ENCODE results near the gene THPO. TPM values are rescaled to one million over a fixed set of nuclear protein-coding genes. Genes with fewer than 3 reads are reported as not detected.
A peak's percentile ranks its signal among the peaks of the same experiment; 100 is the strongest.

The THPO gene
- total RNA-seq, 1 donor from 2014 or later, result 2.3 TPM

DNA sequence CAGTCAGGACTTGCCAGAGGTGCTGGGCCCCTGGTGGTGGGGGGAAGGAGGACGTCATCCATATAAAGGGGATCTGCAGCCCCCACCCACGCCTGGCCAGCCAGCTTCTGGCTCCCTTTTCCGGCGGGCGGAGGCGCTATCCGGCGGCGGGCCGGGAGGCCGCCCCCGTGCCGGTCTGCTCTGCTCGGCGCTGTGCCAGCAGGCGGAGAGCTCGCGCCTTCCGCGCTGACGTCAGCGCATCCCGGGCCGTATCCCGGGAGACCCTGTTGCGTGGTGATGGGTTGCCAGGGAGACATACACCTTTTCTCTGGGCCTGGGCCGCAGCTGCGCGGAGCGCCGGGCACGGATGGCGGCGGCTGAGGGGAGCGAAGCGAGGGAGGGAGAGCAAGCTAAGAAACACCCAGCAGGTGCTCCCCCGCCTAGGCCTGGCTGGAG lies 39.5 kb downstream of the THPO start:
- Mint-ChIP-seq H3K9me3 (no peaks in the 10 kb centered on the region), H3K27ac (peak overlapping the region; percentile 91), H3K4me1 (peaks cover 35% of the 10 kb centered on the region), H3K4me3 (peak overlapping the region; percentile 92), H3K27me3 (ENCODE audit: insufficient read depth, low read depth) (peaks cover 3% of the 10 kb centered on the region), H3K36me3 (peaks cover 13% of the 10 kb centered on the region)
- Histone ChIP-seq H3K4me2 (peak overlapping the region; percentile 77), H2AFZ (replicated peaks) (no peak overlapping the region), H3K4me3 (peak overlapping the region; percentile 37), H3K27ac (no peak overlapping the region), H3K4me1 (peaks cover 21% of the 10 kb centered on the region), H3K79me2 (ENCODE audit: low read depth) (peaks cover 44% of the 10 kb centered on the region), H3K9ac (no peak overlapping the region), H3K9me3 (ENCODE audit: low read depth) (no peaks in the 10 kb centered on the region), H3K36me3 (no peaks in the 10 kb centered on the region), H4K20me1 (ENCODE audit: low read depth) (peaks cover 83% of the 10 kb centered on the region), H3K27me3 (no peaks in the 10 kb centered on the region), H3F3A (ENCODE audit: low read depth) (peaks cover 57% of the 10 kb centered on the region)
- DNase-seq (ENCODE audit: low spot score), result peak; percentile 92
- TF ChIP-seq EZH2phosphoT487 (IDR thresholded peaks at IDR 0.05), result no peak
- no peak for TF ChIP-seq EZH2 (IDR thresholded peaks at IDR 0.05)
- TF ChIP-seq, protein P1, sequence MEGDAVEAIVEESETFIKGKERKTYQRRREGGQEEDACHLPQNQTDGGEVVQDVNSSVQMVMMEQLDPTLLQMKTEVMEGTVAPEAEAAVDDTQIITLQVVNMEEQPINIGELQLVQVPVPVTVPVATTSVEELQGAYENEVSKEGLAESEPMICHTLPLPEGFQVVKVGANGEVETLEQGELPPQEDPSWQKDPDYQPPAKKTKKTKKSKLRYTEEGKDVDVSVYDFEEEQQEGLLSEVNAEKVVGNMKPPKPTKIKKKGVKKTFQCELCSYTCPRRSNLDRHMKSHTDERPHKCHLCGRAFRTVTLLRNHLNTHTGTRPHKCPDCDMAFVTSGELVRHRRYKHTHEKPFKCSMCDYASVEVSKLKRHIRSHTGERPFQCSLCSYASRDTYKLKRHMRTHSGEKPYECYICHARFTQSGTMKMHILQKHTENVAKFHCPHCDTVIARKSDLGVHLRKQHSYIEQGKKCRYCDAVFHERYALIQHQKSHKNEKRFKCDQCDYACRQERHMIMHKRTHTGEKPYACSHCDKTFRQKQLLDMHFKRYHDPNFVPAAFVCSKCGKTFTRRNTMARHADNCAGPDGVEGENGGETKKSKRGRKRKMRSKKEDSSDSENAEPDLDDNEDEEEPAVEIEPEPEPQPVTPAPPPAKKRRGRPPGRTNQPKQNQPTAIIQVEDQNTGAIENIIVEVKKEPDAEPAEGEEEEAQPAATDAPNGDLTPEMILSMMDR (IDR thresholded peaks at IDR 0.05), result peak; percentile 32

DNA sequence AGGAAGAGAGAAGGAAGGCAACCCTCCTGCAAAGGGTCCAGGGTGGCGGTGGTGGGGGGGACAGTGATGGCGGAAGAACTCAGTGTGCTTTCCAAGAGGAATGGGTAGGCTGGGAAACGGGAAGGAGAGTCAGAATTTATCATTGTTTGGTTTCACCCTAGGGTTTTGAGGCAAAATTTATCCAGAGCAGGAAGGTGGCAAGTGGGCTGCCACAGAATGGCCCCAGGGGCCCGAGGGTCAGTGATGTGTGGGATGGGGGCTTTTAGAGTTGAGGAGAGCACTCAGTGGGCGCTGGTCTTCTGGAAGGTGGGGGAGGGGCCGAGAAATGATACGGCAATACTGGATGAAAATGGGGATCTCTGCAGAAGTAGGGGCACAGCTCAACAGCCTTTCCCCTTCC lies 40.0 kb downstream of the THPO start:
- H2AFZ ChIP-seq (replicated peaks), result no peak overlapping the region
- H3K4me2 ChIP-seq, result peak overlapping the region; percentile 77
- peaks cover 32% of the 10 kb centered on the region for H3K4me1 Mint-ChIP-seq
- H3K27ac ChIP-seq, result no peak overlapping the region
- peaks cover 87% of the 10 kb centered on the region for H4K20me1 ChIP-seq (ENCODE audit: low read depth)
- H3K27ac Mint-ChIP-seq, result peak overlapping the region; percentile 91
- H3K27me3 ChIP-seq, result no peaks in the 10 kb centered on the region
- peaks cover 10% of the 10 kb centered on the region for H3K36me3 Mint-ChIP-seq
- H3K9me3 ChIP-seq (ENCODE audit: low read depth), result no peaks in the 10 kb centered on the region
- H3K4me3 ChIP-seq, result no peak overlapping the region
- peaks cover 3% of the 10 kb centered on the region for H3K27me3 Mint-ChIP-seq (ENCODE audit: insufficient read depth, low read depth)
- no peaks in the 10 kb centered on the region for H3K9me3 Mint-ChIP-seq
- H3K4me3 Mint-ChIP-seq, result peak overlapping the region; percentile 92
- peaks cover 21% of the 10 kb centered on the region for H3K4me1 ChIP-seq
- TF ChIP-seq, protein P1 (IDR thresholded peaks at IDR 0.05), result no peak
- no peak for TF ChIP-seq EZH2phosphoT487 (IDR thresholded peaks at IDR 0.05)
- TF ChIP-seq EZH2 (IDR thresholded peaks at IDR 0.05), result no peak
- no peak overlapping the region for H3K9ac ChIP-seq
- peaks cover 57% of the 10 kb centered on the region for H3F3A ChIP-seq (ENCODE audit: low read depth)
- no peak for DNase-seq (ENCODE audit: low spot score)
- H3K79me2 ChIP-seq (ENCODE audit: low read depth), result peaks cover 44% of the 10 kb centered on the region
- no peaks in the 10 kb centered on the region for H3K36me3 ChIP-seq

DNA sequence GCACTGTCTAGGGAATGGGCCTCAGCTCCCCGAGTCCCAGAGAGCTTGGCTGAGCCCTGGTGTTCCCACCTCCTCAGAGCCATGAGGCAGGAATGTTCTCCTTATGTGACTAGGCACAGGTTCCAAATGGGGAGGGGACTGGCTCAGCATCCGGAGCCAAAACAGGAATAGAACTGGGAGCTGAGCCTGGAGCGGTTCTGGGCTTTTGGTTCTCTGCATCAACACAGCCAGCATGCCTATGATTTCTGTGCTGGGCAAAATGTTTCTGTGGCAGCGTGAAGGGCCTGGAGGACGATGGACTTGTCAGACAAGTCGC lies 40.6 kb downstream of the THPO start, which contains the start of gene FAM131A:
FAM131A (plus strand) TSS at position 202 of the 316 bp plus-strand sequence; CDS start at position 233, 31 bp downstream.
- Histone ChIP-seq H3K79me2 (ENCODE audit: low read depth) (peaks cover 44% of the 10 kb centered on the region), H2AFZ (replicated peaks) (no peak within 1 kb of the TSS)

More for the DNA sequence above, 40.6 kb downstream of the THPO start, which contains the start of gene FAM131A:
- no peak for TF ChIP-seq EZH2 (IDR thresholded peaks at IDR 0.05)
- TF ChIP-seq EZH2phosphoT487 (IDR thresholded peaks at IDR 0.05), result no peak
- TF ChIP-seq, protein P1 (IDR thresholded peaks at IDR 0.05), result no peak
- H3K4me1 Mint-ChIP-seq, result peaks cover 29% of the 10 kb centered on the region
- Histone ChIP-seq H3F3A (ENCODE audit: low read depth) (peaks cover 57% of the 10 kb centered on the region), H3K27ac (peak within 1 kb of the TSS; percentile 94), H3K9ac (peak within 1 kb of the TSS; percentile 62), H3K4me3 (peak within 1 kb of the TSS; percentile 88), H3K4me2 (peak within 1 kb of the TSS; percentile 82), H3K36me3 (no peaks in the 10 kb centered on the region), H4K20me1 (ENCODE audit: low read depth) (peaks cover 88% of the 10 kb centered on the region), H3K9me3 (ENCODE audit: low read depth) (no peaks in the 10 kb centered on the region), H3K27me3 (no peaks in the 10 kb centered on the region), H3K4me1 (peaks cover 21% of the 10 kb centered on the region)
- H3K9me3 Mint-ChIP-seq, result no peaks in the 10 kb centered on the region
- H3K4me3 Mint-ChIP-seq, result peak within 1 kb of the TSS; percentile 92
- H3K27me3 Mint-ChIP-seq (ENCODE audit: insufficient read depth, low read depth), result peaks cover 5% of the 10 kb centered on the region
- H3K36me3 Mint-ChIP-seq, result peaks cover 11% of the 10 kb centered on the region
- H3K27ac Mint-ChIP-seq, result peak within 1 kb of the TSS; percentile 93
- no peak for DNase-seq (ENCODE audit: low spot score)

All from neural progenitor cell (in vitro differentiated cells).